Neural cell (in vitro differentiated cells): ENCODE data around the gene MOB3A.

Experiments used
- EZH2 ChIP-seq: fragments of 200-600, 300-800 bp; shearing (Covaris generic), sonication (generic); IDR thresholded peaks from 2 replicates; pipeline ENCODE4 v1.6.1; 2014; ENCODE audit warnings: antibody characterized with exemption, low read length, borderline replicate concordance, mild to moderate bottlenecking; ENCODE audit not compliant: insufficient read depth, poor library complexity, severe bottlenecking
- TF ChIP-seq, protein P1 (sequence below): fragments of 450-650 bp; IDR thresholded peaks from 2 replicates; pipeline ENCODE4 v1.5.1; 2014; ENCODE audit warnings: antibody characterized with exemption, mild to moderate bottlenecking, moderate library complexity; ENCODE audit not compliant: poor library complexity, severe bottlenecking

DNA sequence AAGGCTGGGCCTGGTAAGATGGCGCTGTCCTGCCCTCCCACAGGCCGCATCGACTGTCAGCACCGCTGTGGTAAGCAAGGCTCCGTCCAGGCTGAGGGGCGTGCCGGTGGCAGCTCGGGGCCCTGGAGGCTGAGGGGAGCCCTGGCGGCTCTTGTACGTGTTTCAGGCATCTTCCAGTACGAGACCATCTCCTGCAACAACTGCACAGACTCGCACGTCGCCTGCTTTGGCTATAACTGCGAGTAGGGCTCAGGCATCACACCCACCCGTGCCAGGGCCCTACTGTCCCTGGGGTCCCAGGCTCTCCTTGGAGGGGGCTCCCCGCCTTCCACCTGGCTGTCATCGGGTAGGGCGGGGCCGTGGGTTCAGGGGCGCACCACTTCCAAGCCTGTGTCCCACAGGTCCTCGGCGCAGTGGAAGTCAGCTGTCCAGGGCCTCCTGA, 1.8 kb upstream of the MOB3A start:
- TF ChIP-seq, protein P1, sequence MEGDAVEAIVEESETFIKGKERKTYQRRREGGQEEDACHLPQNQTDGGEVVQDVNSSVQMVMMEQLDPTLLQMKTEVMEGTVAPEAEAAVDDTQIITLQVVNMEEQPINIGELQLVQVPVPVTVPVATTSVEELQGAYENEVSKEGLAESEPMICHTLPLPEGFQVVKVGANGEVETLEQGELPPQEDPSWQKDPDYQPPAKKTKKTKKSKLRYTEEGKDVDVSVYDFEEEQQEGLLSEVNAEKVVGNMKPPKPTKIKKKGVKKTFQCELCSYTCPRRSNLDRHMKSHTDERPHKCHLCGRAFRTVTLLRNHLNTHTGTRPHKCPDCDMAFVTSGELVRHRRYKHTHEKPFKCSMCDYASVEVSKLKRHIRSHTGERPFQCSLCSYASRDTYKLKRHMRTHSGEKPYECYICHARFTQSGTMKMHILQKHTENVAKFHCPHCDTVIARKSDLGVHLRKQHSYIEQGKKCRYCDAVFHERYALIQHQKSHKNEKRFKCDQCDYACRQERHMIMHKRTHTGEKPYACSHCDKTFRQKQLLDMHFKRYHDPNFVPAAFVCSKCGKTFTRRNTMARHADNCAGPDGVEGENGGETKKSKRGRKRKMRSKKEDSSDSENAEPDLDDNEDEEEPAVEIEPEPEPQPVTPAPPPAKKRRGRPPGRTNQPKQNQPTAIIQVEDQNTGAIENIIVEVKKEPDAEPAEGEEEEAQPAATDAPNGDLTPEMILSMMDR: no peak
- TF ChIP-seq EZH2: no peak
